ENCODE data around the gene MRPL52. TPM values are rescaled to one million over a fixed set of nuclear protein-coding genes. Genes with fewer than 3 reads are reported as not detected.

The MRPL52 gene
- total RNA-seq, 4 donors from 2014 or later: 48.5 to 153 (median 89.0) TPM

GRCh38 chr14:22820731-22821130, 9.0 kb upstream of the MRPL52 start:
- H3K4me1 ChIP-seq: peaks cover 6 to 11% of the 10 kb centered on the region in 2 donors
- TF ChIP-seq, protein P1, sequence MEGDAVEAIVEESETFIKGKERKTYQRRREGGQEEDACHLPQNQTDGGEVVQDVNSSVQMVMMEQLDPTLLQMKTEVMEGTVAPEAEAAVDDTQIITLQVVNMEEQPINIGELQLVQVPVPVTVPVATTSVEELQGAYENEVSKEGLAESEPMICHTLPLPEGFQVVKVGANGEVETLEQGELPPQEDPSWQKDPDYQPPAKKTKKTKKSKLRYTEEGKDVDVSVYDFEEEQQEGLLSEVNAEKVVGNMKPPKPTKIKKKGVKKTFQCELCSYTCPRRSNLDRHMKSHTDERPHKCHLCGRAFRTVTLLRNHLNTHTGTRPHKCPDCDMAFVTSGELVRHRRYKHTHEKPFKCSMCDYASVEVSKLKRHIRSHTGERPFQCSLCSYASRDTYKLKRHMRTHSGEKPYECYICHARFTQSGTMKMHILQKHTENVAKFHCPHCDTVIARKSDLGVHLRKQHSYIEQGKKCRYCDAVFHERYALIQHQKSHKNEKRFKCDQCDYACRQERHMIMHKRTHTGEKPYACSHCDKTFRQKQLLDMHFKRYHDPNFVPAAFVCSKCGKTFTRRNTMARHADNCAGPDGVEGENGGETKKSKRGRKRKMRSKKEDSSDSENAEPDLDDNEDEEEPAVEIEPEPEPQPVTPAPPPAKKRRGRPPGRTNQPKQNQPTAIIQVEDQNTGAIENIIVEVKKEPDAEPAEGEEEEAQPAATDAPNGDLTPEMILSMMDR (IDR thresholded peaks at IDR 0.05 in 4 of 5, conservative IDR thresholded peaks at IDR 0.05 in 1 of 5): no peak
- no peak for TF ChIP-seq POLR2A (IDR thresholded peaks at IDR 0.05)
- no peak overlapping the region for H3K27ac ChIP-seq
- H3K9me3 ChIP-seq: no peaks in the 10 kb centered on the region
- no peak overlapping the region for H3K4me3 ChIP-seq
- H3K36me3 ChIP-seq: no peaks in the 10 kb centered on the region
- intact Hi-C loops (cut with DNase I; ENCODE audit: low total_unique reads) (no loop called here), in situ Hi-C loops (cut with MboI; ENCODE audit: low sequenced_read_pairs in 4 of 4) (loop anchor here in 1 of 4 donors (5.0 kb wide), 1 partner anchor 37 kb away; no protein-coding TSS in a partner anchor)
- ATAC-seq (no peak), DNase-seq (no peak)
- H3K27me3 ChIP-seq: peaks cover 0 to 2% (median 0%) of the 10 kb centered on the region in 3 donors

DNA sequence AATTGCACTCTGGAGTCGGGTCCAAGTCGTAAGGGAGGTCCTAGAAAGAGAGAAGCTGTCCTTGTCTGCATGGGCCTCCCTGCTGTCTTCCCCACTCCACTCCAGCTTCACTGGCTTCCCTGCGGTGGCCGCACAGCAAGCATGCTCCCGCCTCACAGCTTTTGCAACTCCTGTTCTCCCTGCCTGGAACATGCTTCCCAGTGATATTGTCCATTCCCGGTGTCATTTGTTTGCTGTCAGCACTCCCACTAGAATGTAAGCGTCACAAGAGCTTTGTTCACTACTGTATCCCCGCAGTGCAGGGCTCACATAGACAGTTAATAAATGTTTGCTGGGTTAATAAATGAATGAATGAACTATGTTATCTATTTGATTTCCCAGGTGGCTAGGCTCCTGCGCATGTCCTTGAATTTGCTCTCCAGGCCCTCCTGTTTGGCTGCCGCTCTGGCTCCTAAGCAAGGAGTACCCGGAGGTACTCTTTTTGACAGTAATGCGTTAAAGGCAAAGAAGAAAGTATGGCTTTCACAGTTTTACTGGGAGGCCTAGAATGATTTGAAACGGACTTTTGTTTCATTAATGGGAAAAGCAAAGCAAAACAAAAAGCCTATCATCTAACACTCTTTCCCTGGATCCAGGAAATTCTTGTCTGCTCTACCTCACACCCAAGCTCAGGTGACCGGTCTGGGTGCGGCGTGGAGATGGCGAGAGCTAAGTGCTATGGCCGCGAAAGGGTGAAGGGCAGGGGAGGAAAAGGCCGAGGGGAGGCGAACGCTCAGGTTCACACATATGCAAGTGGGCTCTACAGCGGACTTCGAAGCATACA, 8.3 kb upstream of the MRPL52 start:
- Histone ChIP-seq H3K4me1 (peaks cover 6 to 11% of the 10 kb centered on the region in 2 donors), H3K4me3 (no peak overlapping the region), H3K27ac (no peak overlapping the region), H3K27me3 (peaks cover 0 to 2% (median 0%) of the 10 kb centered on the region in 3 donors), H3K36me3 (no peaks in the 10 kb centered on the region), H3K9me3 (no peaks in the 10 kb centered on the region)
- intact Hi-C loops (cut with DNase I; ENCODE audit: low total_unique reads): loop anchor here (2.0 kb wide), 1 partner anchor 265 kb away; no protein-coding TSS in a partner anchor
- ATAC-seq: no peak
- no peak for TF ChIP-seq POLR2A (IDR thresholded peaks at IDR 0.05)
- TF ChIP-seq, protein P1 (IDR thresholded peaks at IDR 0.05 in 4 of 5, conservative IDR thresholded peaks at IDR 0.05 in 1 of 5): no peak
- in situ Hi-C loops (cut with MboI; ENCODE audit: low sequenced_read_pairs in 4 of 4): loop anchor here in 1 of 4 donors (5.0 kb wide), 1 partner anchor 36 kb away; no protein-coding TSS in a partner anchor
- no peak for DNase-seq

GRCh38 chr14:22822016-22822570, 7.6 kb upstream of the MRPL52 start:
- Histone ChIP-seq H3K4me1 (peaks cover 6 to 11% of the 10 kb centered on the region in 2 donors), H3K4me3 (peak overlapping the region; percentile 43 to 49 (median 46)), H3K27ac (no peak overlapping the region), H3K9me3 (no peaks in the 10 kb centered on the region), H3K36me3 (no peaks in the 10 kb centered on the region), H3K27me3 (peaks cover 0 to 2% (median 0%) of the 10 kb centered on the region in 3 donors)
- DNase-seq (no peak), ATAC-seq (no peak)
- in situ Hi-C loops (cut with MboI; ENCODE audit: low sequenced_read_pairs in 4 of 4) (loop anchor here in 1 of 4 donors (5.0 kb wide), 1 partner anchor 35 kb away; no protein-coding TSS in a partner anchor), intact Hi-C loops (cut with DNase I; ENCODE audit: low total_unique reads) (loop anchor here (2.0 kb wide), 1 partner anchor 265 kb away; no protein-coding TSS in a partner anchor)
- TF ChIP-seq, protein P1 (IDR thresholded peaks at IDR 0.05 in 4 of 5, conservative IDR thresholded peaks at IDR 0.05 in 1 of 5): no peak
- TF ChIP-seq POLR2A (IDR thresholded peaks at IDR 0.05): no peak

DNA sequence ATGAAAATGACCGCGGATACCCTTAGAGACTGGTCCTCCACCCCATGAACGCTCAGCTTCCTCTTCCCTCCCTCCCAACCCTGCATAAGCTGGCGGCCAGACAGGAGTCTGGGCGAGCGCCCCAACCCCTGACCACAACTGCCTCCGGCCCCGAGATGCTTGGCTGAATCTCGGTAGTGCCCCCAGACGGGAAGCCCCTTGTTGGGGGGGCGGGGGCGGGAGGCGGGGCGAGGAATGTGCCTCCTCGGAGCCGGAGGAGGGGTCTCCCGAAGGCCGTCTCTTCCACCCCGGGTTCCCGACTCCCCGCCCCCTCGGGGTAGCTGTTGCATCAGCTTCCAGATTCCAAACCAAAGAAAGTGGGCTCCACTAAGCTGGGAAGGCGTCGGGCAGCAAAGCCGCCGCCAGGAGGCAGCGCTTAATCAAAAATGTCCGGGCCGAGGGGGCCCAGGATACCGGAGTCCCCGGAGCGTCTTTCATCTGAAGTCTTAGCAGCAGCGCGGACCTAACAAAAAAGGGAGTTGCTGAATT, 7.1 kb upstream of the MRPL52 start:
- no peaks in the 10 kb centered on the region for H3K36me3 ChIP-seq
- intact Hi-C loops (cut with DNase I; ENCODE audit: low total_unique reads): loop anchor here (1.0 to 2.0 kb wide), 2 partner anchors 31 to 266 kb away; no protein-coding TSS in a partner anchor
- peaks cover 0 to 2% (median 0%) of the 10 kb centered on the region in 3 donors for H3K27me3 ChIP-seq
- no peaks in the 10 kb centered on the region for H3K9me3 ChIP-seq
- peak overlapping the region; percentile 43 to 49 (median 46) for H3K4me3 ChIP-seq
- H3K4me1 ChIP-seq: peaks cover 6 to 11% of the 10 kb centered on the region in 2 donors
- TF ChIP-seq, protein P1 (IDR thresholded peaks at IDR 0.05 in 4 of 5, conservative IDR thresholded peaks at IDR 0.05 in 1 of 5): peak; percentile 62 to 83 (median 79)
- no peak for TF ChIP-seq POLR2A (IDR thresholded peaks at IDR 0.05)
- in situ Hi-C loops (cut with MboI; ENCODE audit: low sequenced_read_pairs in 4 of 4): loop anchor here in 1 of 4 donors (5.0 kb wide), 1 partner anchor 35 kb away; no protein-coding TSS in a partner anchor
- H3K27ac ChIP-seq: no peak overlapping the region
- DNase-seq (peak; percentile 27 to 45), ATAC-seq (peak; percentile 75 to 79)
